Keratinocyte (primary cell): Measurements from ENCODE around the gene CALHM4. TPM values are rescaled to one million over a fixed set of nuclear protein-coding genes. Genes with fewer than 3 reads are reported as not detected.

ENCODE experiments used
- DNase-seq: peaks from one replicate; pipeline ENCODE4 v3.0.0-alpha.2; 2011; ENCODE audit warnings: low read depth, missing footprints, low spot score
- FAIRE-seq: peaks from 2 replicates; lab custom pipeline; 2011; peaks lifted over from hg19 to GRCh38; lab: Jason Lieb, UNC
- H2AFZ ChIP-seq: 2 replicates; pipeline ENCODE4 v1.6.0; 2012; ENCODE audit warnings: low read length, control low read depth, inconsistent platforms; ENCODE audit not compliant: control insufficient read depth
- H3K27ac ChIP-seq: 2 replicates; pipeline ENCODE4 v1.5.1; 2011; ENCODE audit warnings: low read length; ENCODE audit not compliant: control insufficient read depth, insufficient read depth
- H3K27me3 ChIP-seq: 3 replicates; pipeline ENCODE4 v1.6.0; 2011; ENCODE audit warnings: low read length; ENCODE audit not compliant: control insufficient read depth, insufficient read depth; ENCODE audit errors: extremely low read depth
- H3K36me3 ChIP-seq, 2 experiments: 2 replicates in 1 of 2; 3 replicates in 1 of 2; pipeline ENCODE4 v1.5.1; 2011; ENCODE audit warnings: low read length in 2 of 2, mild to moderate bottlenecking in 1 of 2; ENCODE audit not compliant: control insufficient read depth in 2 of 2, insufficient read depth in 2 of 2; ENCODE audit errors: extremely low read depth in 1 of 2
- H3K4me1 ChIP-seq: 3 replicates; pipeline ENCODE4 v1.5.1; 2011; ENCODE audit warnings: low read length; ENCODE audit not compliant: control insufficient read depth, insufficient read depth; ENCODE audit errors: extremely low read depth
- H3K4me2 ChIP-seq: 3 replicates; pipeline ENCODE4 v1.6.0; 2011; ENCODE audit warnings: low read depth, low read length; ENCODE audit not compliant: control insufficient read depth, insufficient read depth; ENCODE audit errors: extremely low read depth
- H3K4me3 ChIP-seq, 3 experiments: fragments of 200-600 bp in 1 of 3; sonication (generic) in 1 of 3; 2 replicates in 2 of 3; 3 replicates in 1 of 3; pipeline ENCODE4 v1.5.1; 2011 to 2016; ENCODE audit warnings: low read length in 3 of 3, mild to moderate bottlenecking in 3 of 3, control low read depth in 2 of 3, inconsistent platforms in 1 of 3, low read depth in 1 of 3, mixed read lengths in 1 of 3, mixed run types in 1 of 3, moderate library complexity in 1 of 3; ENCODE audit not compliant: control insufficient read depth in 2 of 3, insufficient read depth in 2 of 3; ENCODE audit errors: extremely low read depth in 1 of 3
- H3K79me2 ChIP-seq: 2 replicates; pipeline ENCODE4 v1.6.0; 2012; ENCODE audit warnings: low read length; ENCODE audit not compliant: control insufficient read depth, insufficient read depth
- H3K9ac ChIP-seq: 3 replicates; pipeline ENCODE4 v1.6.0; 2011; ENCODE audit warnings: low read length; ENCODE audit not compliant: control insufficient read depth, insufficient read depth; ENCODE audit errors: extremely low read depth
- H3K9me1 ChIP-seq: 3 replicates; pipeline ENCODE4 v1.6.0; 2011; ENCODE audit warnings: low read length; ENCODE audit not compliant: control insufficient read depth, insufficient read depth; ENCODE audit errors: extremely low read depth
- H3K9me3 ChIP-seq: 2 replicates; pipeline ENCODE4 v1.5.1; 2012; ENCODE audit warnings: low read depth, low read length; ENCODE audit not compliant: control insufficient read depth
- H4K20me1 ChIP-seq: 3 replicates; pipeline ENCODE4 v1.6.0; 2011; ENCODE audit warnings: low read length; ENCODE audit not compliant: control insufficient read depth, insufficient read depth; ENCODE audit errors: extremely low read depth
- EZH2 ChIP-seq: IDR thresholded peaks from one replicate; pipeline ENCODE4 v1.6.1; 2012; ENCODE audit warnings: inconsistent platforms, mild to moderate bottlenecking, low read length, moderate library complexity
- dilution Hi-C: fragments of 300-500 bp; cut with MboI; formaldehyde crosslinking; loops from one replicate; pipeline ENCODE4 v1.7.0; 2020; ENCODE audit warnings: low sequenced_read_pairs; ENCODE audit not compliant: extremely low pct_ligation_motif_present
- polyA plus RNA-seq, 5 experiments: library from polyadenylated mRNA; depleted of rRNA in 3 of 5; stranded (reverse) in 3 of 5; stranded (forward) in 1 of 5; unstranded in 1 of 5; fragments of >200 nt; gene quantifications; 1 replicate in 1 of 5; 2 replicates in 3 of 5; 3 replicates in 1 of 5; pipeline versions ENCODE4 v1.2.1 to v1.2.3, GENCODE V29; 2011 to 2012; ENCODE audit warnings: missing spikeins in 2 of 5, low read depth in 1 of 5, low replicate concordance in 1 of 5
- TF ChIP-seq, protein P1 (sequence below), 3 experiments: IDR thresholded peaks in 1 of 3; conservative IDR thresholded peaks in 1 of 3; optimal IDR thresholded peaks in 1 of 3; 2 replicates in 2 of 3; 3 replicates in 1 of 3; pipeline versions ENCODE3 to v1.5.1; 2011; ENCODE audit warnings: low read length in 3 of 3, mild to moderate bottlenecking in 3 of 3, moderate library complexity in 2 of 3, control low read depth in 1 of 3, inconsistent platforms in 1 of 3; ENCODE audit not compliant: insufficient read depth in 2 of 3; ENCODE audit errors: extremely low read depth in 1 of 3

CALHM4 gene
- polyA plus RNA-seq, 1 donor (not counting 4 experiments of a cell fraction or from before 2014, with no cell fraction given) = 0.33 TPM

DNA sequence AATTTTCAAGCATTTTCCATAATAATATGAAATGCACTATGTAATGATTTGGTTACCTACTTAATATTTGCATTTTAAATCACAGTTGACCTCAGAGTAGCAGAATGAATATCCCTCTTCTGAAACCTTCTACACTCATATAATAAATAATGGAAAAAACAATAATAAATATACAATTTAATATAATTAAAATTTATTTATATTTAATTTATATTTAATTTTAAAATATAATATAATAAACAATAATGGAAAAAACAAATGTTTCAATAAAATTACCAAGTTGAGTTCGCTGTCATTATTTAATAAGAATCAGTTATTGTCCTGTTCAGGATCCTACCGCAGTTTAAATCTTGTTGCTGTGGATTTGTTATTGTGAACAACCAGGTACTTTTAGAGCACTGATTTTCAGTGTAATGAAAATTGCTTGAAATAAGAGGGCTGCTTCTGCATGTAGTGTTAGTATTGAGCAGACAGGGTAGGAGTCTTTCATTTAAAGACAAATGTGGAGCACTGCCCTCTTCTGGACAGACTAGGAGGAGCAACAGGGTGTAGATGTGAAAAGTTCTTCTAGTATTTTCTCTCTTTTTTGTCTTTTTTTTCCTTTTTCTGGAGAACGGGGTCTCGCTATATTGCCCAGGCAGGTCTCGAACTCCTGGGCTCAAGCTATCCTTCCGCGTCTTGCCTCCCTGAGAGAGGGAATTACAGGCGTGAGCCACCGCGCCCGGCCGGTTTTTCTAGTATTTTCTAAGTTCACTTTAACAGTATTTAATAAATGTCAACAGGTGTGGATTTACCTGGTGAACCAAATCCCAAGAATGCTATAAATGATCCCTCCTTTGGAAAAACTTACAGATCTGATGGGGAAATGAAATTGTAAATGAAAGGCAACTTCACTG, 21.6 kb upstream of the CALHM4 start:
- Histone ChIP-seq H3K27me3 (no peaks in the 10 kb centered on the region), H3K9me3 (no peaks in the 10 kb centered on the region), H3K9ac (no peak overlapping the region), H3K36me3 (no peaks in the 10 kb centered on the region), H3K4me3 (no peak overlapping the region), H3K27ac (no peak overlapping the region), H3K4me1 (peaks cover 26% of the 10 kb centered on the region), H4K20me1 (no peaks in the 10 kb centered on the region), H3K79me2 (no peaks in the 10 kb centered on the region), H2AFZ (peak overlapping the region; percentile 25), H3K4me2 (no peak overlapping the region), H3K9me1 (no peaks in the 10 kb centered on the region)
- no peak for DNase-seq
- dilution Hi-C loops = no loop called here
- no peak for TF ChIP-seq EZH2
- TF ChIP-seq, protein P1, sequence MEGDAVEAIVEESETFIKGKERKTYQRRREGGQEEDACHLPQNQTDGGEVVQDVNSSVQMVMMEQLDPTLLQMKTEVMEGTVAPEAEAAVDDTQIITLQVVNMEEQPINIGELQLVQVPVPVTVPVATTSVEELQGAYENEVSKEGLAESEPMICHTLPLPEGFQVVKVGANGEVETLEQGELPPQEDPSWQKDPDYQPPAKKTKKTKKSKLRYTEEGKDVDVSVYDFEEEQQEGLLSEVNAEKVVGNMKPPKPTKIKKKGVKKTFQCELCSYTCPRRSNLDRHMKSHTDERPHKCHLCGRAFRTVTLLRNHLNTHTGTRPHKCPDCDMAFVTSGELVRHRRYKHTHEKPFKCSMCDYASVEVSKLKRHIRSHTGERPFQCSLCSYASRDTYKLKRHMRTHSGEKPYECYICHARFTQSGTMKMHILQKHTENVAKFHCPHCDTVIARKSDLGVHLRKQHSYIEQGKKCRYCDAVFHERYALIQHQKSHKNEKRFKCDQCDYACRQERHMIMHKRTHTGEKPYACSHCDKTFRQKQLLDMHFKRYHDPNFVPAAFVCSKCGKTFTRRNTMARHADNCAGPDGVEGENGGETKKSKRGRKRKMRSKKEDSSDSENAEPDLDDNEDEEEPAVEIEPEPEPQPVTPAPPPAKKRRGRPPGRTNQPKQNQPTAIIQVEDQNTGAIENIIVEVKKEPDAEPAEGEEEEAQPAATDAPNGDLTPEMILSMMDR (optimal IDR thresholded peaks at IDR 0.05 in 1 of 3, IDR thresholded peaks at IDR 0.05 in 1 of 3, conservative IDR thresholded peaks at IDR 0.05 in 1 of 3; ENCODE audit: extremely low read depth in 1 of 3, insufficient read depth in 2 of 3, low read length in 3 of 3) = peak; percentile 51 to 73 (median 64)
- peak; percentile 81 for FAIRE-seq

DNA sequence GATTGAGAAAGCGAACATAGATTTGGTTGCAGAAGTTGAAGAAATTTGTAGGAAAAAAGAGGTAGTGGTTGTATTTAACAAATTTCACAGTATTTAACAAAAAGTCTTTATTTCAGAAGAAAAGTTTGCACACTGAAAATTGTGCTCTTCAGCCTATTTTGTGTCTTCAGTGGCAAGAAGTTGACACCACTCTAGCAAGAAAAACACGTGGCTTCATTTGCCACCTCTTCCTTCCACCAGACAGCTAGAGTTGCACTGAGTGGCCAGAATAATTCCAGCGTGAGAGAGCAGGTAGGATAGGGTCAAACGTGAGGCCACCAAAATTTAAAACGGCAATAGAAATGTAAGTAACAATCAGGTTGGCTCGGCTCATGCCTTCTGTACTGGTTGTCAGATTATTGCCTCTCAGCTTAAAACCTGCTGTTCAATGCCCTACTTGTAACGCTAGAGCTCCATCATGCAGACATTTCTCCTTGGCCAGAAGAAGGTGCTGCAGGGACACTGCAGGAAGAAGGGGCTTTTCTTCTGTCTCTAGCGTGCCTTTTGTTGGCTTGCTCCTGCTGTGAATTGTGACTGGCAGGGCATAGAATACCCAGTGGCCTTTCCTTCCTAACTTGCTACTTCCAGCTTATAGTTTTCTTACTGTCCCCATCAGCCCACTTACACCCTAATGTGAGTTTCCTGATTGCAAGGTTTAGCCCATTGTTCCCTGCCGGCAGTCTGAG, 20.2 kb upstream of the CALHM4 start:
- Histone ChIP-seq H3K4me2 (no peak overlapping the region), H4K20me1 (no peaks in the 10 kb centered on the region), H3K79me2 (no peaks in the 10 kb centered on the region), H3K27me3 (no peaks in the 10 kb centered on the region), H3K36me3 (no peaks in the 10 kb centered on the region), H3K27ac (no peak overlapping the region), H3K4me1 (peaks cover 21% of the 10 kb centered on the region), H3K9ac (no peak overlapping the region), H3K4me3 (no peak overlapping the region), H3K9me1 (no peaks in the 10 kb centered on the region), H2AFZ (peak overlapping the region; percentile 12), H3K9me3 (no peaks in the 10 kb centered on the region)
- FAIRE-seq (no peak), DNase-seq (no peak)
- no peak for TF ChIP-seq EZH2
- TF ChIP-seq, protein P1 (optimal IDR thresholded peaks at IDR 0.05 in 1 of 3, IDR thresholded peaks at IDR 0.05 in 1 of 3, conservative IDR thresholded peaks at IDR 0.05 in 1 of 3; ENCODE audit: extremely low read depth in 1 of 3, insufficient read depth in 2 of 3, low read length in 3 of 3) = no peak
- dilution Hi-C loops = no loop called here
